SK-N-SH (cell line): ENCODE measurements around the gene DRD2. TPM values are rescaled to one million over a fixed set of nuclear protein-coding genes. Genes with fewer than 3 reads are reported as not detected.

Experiments used
- CTCF ChIA-PET: fragments of 300-600, 350-600 bp; formaldehyde crosslinking; extraction: SDS; loops from one replicate; lab custom pipeline; 2021; lab: Yijun Ruan, JAX
- POLR2A ChIA-PET: fragments of 350-600 bp; sonication (Branson Sonifier 250); formaldehyde crosslinking; extraction: SDS; loops from one replicate; lab custom pipeline; 2020; ENCODE audit warnings: antibody characterized with exemption, inconsistent platforms; lab: Yijun Ruan, JAX
- DNase-seq: peaks from one replicate; pipeline ENCODE4 v3.0.0; 2012
- H2AFZ ChIP-seq: fragments of 200-600 bp; sonication (generic); 2 replicates; pipeline ENCODE4 v1.8.1; 2016; ENCODE audit warnings: antibody characterized with exemption, mild to moderate bottlenecking, low read depth
- H3F3A ChIP-seq: fragments of 200-600 bp; sonication (generic); replicated peaks from 2 replicates; pipeline ENCODE3; 2016; ENCODE audit warnings: antibody characterized with exemption, mild to moderate bottlenecking; ENCODE audit not compliant: insufficient read depth
- H3K27ac ChIP-seq, 2 experiments: fragments of 200-500 bp in 1 of 2; fragments of 200-600 bp in 1 of 2; sonication (Bioruptor generic) in 1 of 2; sonication (generic), shearing (Covaris generic) in 1 of 2; 2 replicates each; pipeline versions ENCODE4 v1.5.1 to v1.6.1; 2014 to 2016; ENCODE audit warnings: low read depth in 2 of 2, inconsistent platforms in 1 of 2, low read length in 1 of 2, mild to moderate bottlenecking in 1 of 2, mixed read lengths in 1 of 2
- H3K27me3 ChIP-seq: fragments of 200-600 bp; sonication (generic), shearing (Covaris generic); 2 replicates; pipeline ENCODE4 v1.6.1; 2016; ENCODE audit warnings: mixed run types; ENCODE audit not compliant: insufficient read depth
- H3K36me3 ChIP-seq, 2 experiments: fragments of 200-500 bp in 1 of 2; fragments of 200-600 bp in 1 of 2; sonication (Bioruptor generic) in 1 of 2; sonication (generic) in 1 of 2; replicated peaks in 1 of 2; 2 replicates each; pipeline versions ENCODE3 to v1.5.1; 2014 to 2016; ENCODE audit warnings: low read length in 1 of 2, mild to moderate bottlenecking in 1 of 2; ENCODE audit not compliant: insufficient read depth in 2 of 2, control insufficient read depth in 1 of 2
- H3K4me1 ChIP-seq, 2 experiments: fragments of 200-500 bp in 1 of 2; fragments of 200-600 bp in 1 of 2; sonication (Bioruptor generic) in 1 of 2; sonication (generic), shearing (Covaris generic) in 1 of 2; 2 replicates each; pipeline versions ENCODE4 v1.5.1 to v1.6.1; 2014 to 2016; ENCODE audit warnings: low read depth in 1 of 2, low read length in 1 of 2, mixed run types in 1 of 2; ENCODE audit not compliant: insufficient read depth in 2 of 2, control insufficient read depth in 1 of 2
- H3K4me2 ChIP-seq: fragments of 200-600 bp; sonication (generic), shearing (Covaris generic); 2 replicates; pipeline ENCODE4 v1.6.1; 2017; ENCODE audit warnings: mixed run types
- H3K4me3 ChIP-seq, 2 experiments: fragments of 200-500 bp in 1 of 2; fragments of 200-600 bp in 1 of 2; sonication (Bioruptor generic) in 1 of 2; sonication (generic), shearing (Covaris generic) in 1 of 2; 2 replicates each; pipeline versions ENCODE4 v1.5.1 to v1.8.1; 2014 to 2016; ENCODE audit warnings: low read depth in 2 of 2, inconsistent platforms in 1 of 2, low read length in 1 of 2, mild to moderate bottlenecking in 1 of 2, mixed read lengths in 1 of 2, moderate library complexity in 1 of 2
- H3K79me2 ChIP-seq: fragments of 200-600 bp; sonication (generic); 2 replicates; pipeline ENCODE4 v1.8.1; 2017; ENCODE audit warnings: mild to moderate bottlenecking; ENCODE audit not compliant: insufficient read depth
- H3K9ac ChIP-seq: fragments of 200-600 bp; sonication (generic); 2 replicates; pipeline ENCODE4 v1.6.1; 2017; ENCODE audit warnings: mixed run types
- H3K9me2 ChIP-seq: fragments of 200-600 bp; sonication (generic); 2 replicates; pipeline ENCODE4 v1.6.1; 2017; ENCODE audit warnings: mixed run types
- H3K9me3 ChIP-seq: fragments of 200-600 bp; sonication (generic); 2 replicates; pipeline ENCODE4 v1.6.1; 2017; ENCODE audit warnings: mixed run types, mild to moderate bottlenecking, moderate library complexity
- H4K20me1 ChIP-seq: fragments of 200-600 bp; sonication (generic); 2 replicates; pipeline ENCODE4 v1.6.1; 2017; ENCODE audit warnings: mild to moderate bottlenecking, mixed run types; ENCODE audit not compliant: insufficient read depth
- CTCF ChIP-seq: fragments of 200-600 bp; sonication (generic); IDR thresholded peaks from 2 replicates; pipeline ENCODE4 v1.6.1; 2017; ENCODE audit warnings: antibody characterized with exemption, mild to moderate bottlenecking, moderate library complexity
- EP300 ChIP-seq, 2 experiments: IDR thresholded peaks; 2 replicates each; pipeline versions ENCODE4 v1.4.0 to v1.6.1; 2012; ENCODE audit warnings: borderline replicate concordance in 1 of 2, low read depth in 1 of 2, low read length in 1 of 2
- FOXM1 ChIP-seq: IDR thresholded peaks from 2 replicates; pipeline ENCODE4 v1.4.0; 2012; ENCODE audit warnings: low read depth, mild to moderate bottlenecking
- JUND ChIP-seq: IDR thresholded peaks from 2 replicates; pipeline ENCODE4 v1.4.0; 2012
- MAX ChIP-seq: IDR thresholded peaks from 2 replicates; pipeline ENCODE4 v1.4.0; 2012; ENCODE audit warnings: low read depth
- MEF2A ChIP-seq: IDR thresholded peaks from 2 replicates; pipeline ENCODE4 v1.4.0; 2012; ENCODE audit warnings: low read depth, borderline replicate concordance
- NFIC ChIP-seq: IDR thresholded peaks from 2 replicates; pipeline ENCODE4 v1.4.0; 2012; ENCODE audit warnings: borderline replicate concordance
- NRF1 ChIP-seq: IDR thresholded peaks from 2 replicates; pipeline ENCODE4 v1.6.1; 2012; ENCODE audit warnings: low read depth, mild to moderate bottlenecking, low read length
- PBX3 ChIP-seq: IDR thresholded peaks from 2 replicates; pipeline ENCODE4; 2012
- POLR2AphosphoS5 ChIP-seq: IDR thresholded peaks from 2 replicates; pipeline ENCODE4 v1.6.1; 2012; ENCODE audit warnings: low read depth, low read length
- RCOR1 ChIP-seq: fragments of 150-350 bp; IDR thresholded peaks from 2 replicates; pipeline ENCODE4 v1.6.1; 2017; ENCODE audit warnings: antibody characterized with exemption, low read length
- RFX5 ChIP-seq: IDR thresholded peaks from 2 replicates; pipeline ENCODE4 v1.6.1; 2012; ENCODE audit warnings: mild to moderate bottlenecking, improper control_type of control experiment, low read length
- SIN3A ChIP-seq: IDR thresholded peaks from 2 replicates; pipeline ENCODE4 v1.6.1; 2012; ENCODE audit warnings: low read depth, mild to moderate bottlenecking, low read length, moderate library complexity, borderline replicate concordance
- SMC3 ChIP-seq: IDR thresholded peaks from 2 replicates; pipeline ENCODE4 v1.6.1; 2012; ENCODE audit warnings: low read depth, low read length, improper control_type of control experiment
- TCF12 ChIP-seq: IDR thresholded peaks from 2 replicates; pipeline ENCODE4 v1.4.0; 2012
- USF2 ChIP-seq: fragments of 150-350 bp; IDR thresholded peaks from 2 replicates; pipeline ENCODE4 v1.6.1; 2017; ENCODE audit warnings: antibody characterized with exemption, low read length, low read depth, borderline replicate concordance
- ZBTB33 ChIP-seq: IDR thresholded peaks from 2 replicates; pipeline ENCODE4 v1.4.0; 2012; ENCODE audit warnings: low read depth, borderline replicate concordance
- WGBS: methylation state at CpG from one replicate; pipeline ENCODE4 v1.1.6; 2017; ENCODE audit warnings: low lambda C conversion rate; 5-methylcytosine and 5-hydroxymethylcytosine counted together
- polyA plus RNA-seq, 3 experiments: library from polyadenylated mRNA; depleted of rRNA; stranded (reverse); fragments of >200 nt; gene quantifications; 2 replicates each; pipeline ENCODE4 v1.2.3, GENCODE V29; 2012

DRD2 gene
- polyA plus RNA-seq, 1 of the 3 experiments (the other 2 are of a cell fraction), result 0.10 TPM

GRCh38 chr11:113454455-113454854 is 20.7 kb downstream of the DRD2 start:
- Histone ChIP-seq H3K27me3 (no peaks in the 10 kb centered on the region), H2AFZ (no peak overlapping the region), H3K36me3 (no peaks in the 10 kb centered on the region), H4K20me1 (no peaks in the 10 kb centered on the region), H3K9me2 (no peaks in the 10 kb centered on the region), H3K79me2 (no peaks in the 10 kb centered on the region), H3K4me1 (peaks cover 0 to 17% of the 10 kb centered on the region in 2 experiments; a peak in 2 of 4 replicates), H3K27ac (no peak overlapping the region), H3K4me2 (no peak overlapping the region), H3K9me3 (no peaks in the 10 kb centered on the region), H3F3A (no peaks in the 10 kb centered on the region), H3K4me3 (no peak overlapping the region), H3K9ac (no peak overlapping the region)
- TF ChIP-seq MEF2A (no peak), USF2 (no peak), NFIC (no peak), RFX5 (no peak), RCOR1 (no peak), MAX (no peak), FOXM1 (no peak), NRF1 (no peak), POLR2AphosphoS5 (no peak)
- POLR2A ChIA-PET, result no interaction called here
- CTCF ChIA-PET, result interaction anchor here (0.9 to 1.2 kb wide), 2 partner anchors 23 to 659 kb away, joined by 3 read pairs; no protein-coding TSS in a partner anchor
- WGBS, result 9% methylated on average over 2 of the region's 2 CpGs
- DNase-seq, result no peak

- no peak overlapping the region for H2AFZ ChIP-seq
- POLR2A ChIA-PET, result interaction anchor here (1.2 kb wide), 1 partner anchor 11 kb away, joined by 3 read pairs; no protein-coding TSS in a partner anchor
- 42% methylated on average over 6 of the region's 6 CpGs for WGBS
- no peak for TF ChIP-seq FOXM1
- TF ChIP-seq JUND, result no peak
- no peak for TF ChIP-seq SMC3
- no peak for TF ChIP-seq TCF12
- no peak for TF ChIP-seq ZBTB33
- TF ChIP-seq RFX5, result no peak
- TF ChIP-seq SIN3A, result no peak
- TF ChIP-seq PBX3, result no peak
- no peak for TF ChIP-seq MEF2A
- no peak for TF ChIP-seq EP300 (IDR thresholded peaks at IDR 0.05; ENCODE audit: borderline replicate concordance in 1 of 2, low read depth in 1 of 2, low read length in 1 of 2)
- TF ChIP-seq CTCF, result no peak
- TF ChIP-seq, all 33 proteins: peak for 0
- no peak overlapping the region for H3K4me2 ChIP-seq
- H3K9ac ChIP-seq, result no peak overlapping the region
- no peaks in the 10 kb centered on the region for H3K79me2 ChIP-seq
- CTCF ChIA-PET, result interaction anchor here (1.1 kb wide), 1 partner anchor 9 kb away, joined by 3 read pairs; no protein-coding TSS in a partner anchor
- H3K36me3 ChIP-seq, result no peaks in the 10 kb centered on the region
- H3K4me3 ChIP-seq, result no peak overlapping the region
- no peaks in the 10 kb centered on the region for H3K9me2 ChIP-seq
- no peak overlapping the region for H3K27ac ChIP-seq
- no peaks in the 10 kb centered on the region for H3K9me3 ChIP-seq
- H3K4me1 ChIP-seq, result peaks cover 0 to 32% of the 10 kb centered on the region in 2 experiments; a peak in 1 of 4 replicates
- no peaks in the 10 kb centered on the region for H4K20me1 ChIP-seq
- no peak for DNase-seq
- no peaks in the 10 kb centered on the region for H3K27me3 ChIP-seq
- no peaks in the 10 kb centered on the region for H3F3A ChIP-seq
Observed at GRCh38 chr11:113449743-113450142, 25.5 kb downstream of the DRD2 start.
